Omental fat pad (tissue), 4 donors: ENCODE data around the gene C10orf143. TPM values are rescaled to one million over a fixed set of nuclear protein-coding genes. Genes with fewer than 3 reads are reported as not detected.

Experiments used
- ATAC-seq: fragments of 150-250 bp; one replicate; pipeline ENCODE4 v1.9.1; 2016; ENCODE audit warnings: mild to moderate bottlenecking, moderate library complexity; ENCODE audit not compliant: low FRiP score
- DNase-seq: peaks from one replicate; pipeline ENCODE4 v3.0.0-alpha.2; 2019; ENCODE audit warnings: low spot score
- total RNA-seq, 4 donors: library from RNA; depleted of rRNA; stranded (reverse); fragments of >200 nt; gene quantifications; one replicate each; pipeline ENCODE4 v1.1.0, GENCODE V29; 2016
- TF ChIP-seq, protein P1 (sequence below), 3 donors: fragments of 450-650 bp; IDR thresholded peaks; one replicate each; pipeline ENCODE4 v1.5.1; 2016 to 2017; ENCODE audit warnings: antibody characterized with exemption in 3 of 3, mild to moderate bottlenecking in 3 of 3, moderate library complexity in 2 of 3

C10orf143 gene
- total RNA-seq, 4 donors from 2014 or later: 1.3 to 2.6 (median 1.6) TPM

DNA sequence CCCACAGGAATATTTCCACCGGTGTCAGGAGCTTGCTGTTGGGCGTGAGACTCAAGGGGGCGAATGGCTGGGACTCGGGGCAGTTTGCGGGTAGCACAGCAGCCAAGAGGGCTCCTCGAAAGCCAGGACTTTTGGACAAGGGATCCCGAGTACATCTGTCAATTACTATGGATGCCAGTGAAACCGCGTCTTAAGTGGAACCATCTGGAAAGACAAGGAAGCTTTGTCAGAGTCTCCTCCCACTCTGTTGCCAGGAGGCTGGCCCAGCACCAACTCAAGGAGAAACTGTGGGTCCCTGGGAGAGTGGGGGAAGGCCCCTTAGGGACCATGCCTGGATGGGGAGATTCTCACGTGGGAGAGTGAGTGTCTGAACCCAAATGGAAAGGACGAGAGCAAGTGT lies 57.1 kb downstream of the C10orf143 start:
- no peak for DNase-seq
- no peak for ATAC-seq
- TF ChIP-seq, protein P1, sequence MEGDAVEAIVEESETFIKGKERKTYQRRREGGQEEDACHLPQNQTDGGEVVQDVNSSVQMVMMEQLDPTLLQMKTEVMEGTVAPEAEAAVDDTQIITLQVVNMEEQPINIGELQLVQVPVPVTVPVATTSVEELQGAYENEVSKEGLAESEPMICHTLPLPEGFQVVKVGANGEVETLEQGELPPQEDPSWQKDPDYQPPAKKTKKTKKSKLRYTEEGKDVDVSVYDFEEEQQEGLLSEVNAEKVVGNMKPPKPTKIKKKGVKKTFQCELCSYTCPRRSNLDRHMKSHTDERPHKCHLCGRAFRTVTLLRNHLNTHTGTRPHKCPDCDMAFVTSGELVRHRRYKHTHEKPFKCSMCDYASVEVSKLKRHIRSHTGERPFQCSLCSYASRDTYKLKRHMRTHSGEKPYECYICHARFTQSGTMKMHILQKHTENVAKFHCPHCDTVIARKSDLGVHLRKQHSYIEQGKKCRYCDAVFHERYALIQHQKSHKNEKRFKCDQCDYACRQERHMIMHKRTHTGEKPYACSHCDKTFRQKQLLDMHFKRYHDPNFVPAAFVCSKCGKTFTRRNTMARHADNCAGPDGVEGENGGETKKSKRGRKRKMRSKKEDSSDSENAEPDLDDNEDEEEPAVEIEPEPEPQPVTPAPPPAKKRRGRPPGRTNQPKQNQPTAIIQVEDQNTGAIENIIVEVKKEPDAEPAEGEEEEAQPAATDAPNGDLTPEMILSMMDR (IDR thresholded peaks at IDR 0.05): no peak

GRCh38 chr10:130052193-130052592 lies 58.4 kb downstream of the C10orf143 start:
- ATAC-seq: no peak
- no peak for DNase-seq
- TF ChIP-seq, protein P1 (IDR thresholded peaks at IDR 0.05): no peak

GRCh38 chr10:130050721-130051120 lies 59.9 kb downstream of the C10orf143 start:
- DNase-seq (no peak), ATAC-seq (no peak)
- TF ChIP-seq, protein P1 (IDR thresholded peaks at IDR 0.05): no peak

- DNase-seq: no peak
- no peak for ATAC-seq
- TF ChIP-seq, protein P1 (IDR thresholded peaks at IDR 0.05): no peak
These were observed 60.6 kb downstream of the C10orf143 start for GRCh38 chr10:130049987-130050386.

- ATAC-seq (no peak), DNase-seq (no peak)
- TF ChIP-seq, protein P1 (IDR thresholded peaks at IDR 0.05): no peak
These were observed 61.4 kb downstream of the C10orf143 start for GRCh38 chr10:130049244-130049643.

DNA sequence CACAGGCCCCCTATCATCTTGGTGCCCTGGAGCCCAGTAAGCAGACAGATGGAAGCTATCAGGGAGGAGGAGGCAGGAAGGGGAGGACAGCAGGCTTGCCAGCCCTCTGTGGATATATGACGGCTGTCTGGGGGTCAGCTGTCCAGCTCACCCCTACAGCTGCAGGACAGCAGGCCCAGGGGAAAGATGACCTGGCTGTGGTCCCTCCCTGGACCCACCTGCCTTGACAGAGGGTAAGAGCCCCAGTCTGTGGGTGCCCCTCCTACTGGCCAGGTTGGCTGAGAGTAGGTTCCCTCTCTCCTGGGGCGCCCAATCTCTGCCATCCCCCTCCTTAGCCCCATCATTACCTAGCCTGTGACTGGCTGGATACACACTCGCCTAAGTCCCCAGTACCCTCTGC lies 62.5 kb downstream of the C10orf143 start:
- DNase-seq (no peak), ATAC-seq (no peak)
- TF ChIP-seq, protein P1 (IDR thresholded peaks at IDR 0.05): no peak

DNA sequence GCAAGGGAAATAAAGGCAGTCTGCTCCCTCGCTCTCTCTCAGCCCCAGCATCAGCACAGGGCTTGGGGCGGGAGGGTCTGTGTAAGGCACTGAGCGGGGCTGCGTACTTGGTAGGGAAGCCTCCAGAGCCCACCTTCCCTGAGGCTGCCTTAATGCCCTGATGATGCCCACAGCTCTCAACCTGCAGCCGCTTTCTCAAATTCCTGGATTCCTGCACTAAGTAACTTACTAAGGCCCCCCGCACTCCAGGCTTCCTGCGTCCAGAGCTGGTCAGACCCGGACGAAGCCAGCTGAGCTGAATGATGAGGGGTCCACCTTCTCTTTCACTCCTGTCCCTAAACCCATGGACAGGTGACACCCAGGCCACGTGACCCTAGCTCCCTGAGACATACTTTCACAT lies 63.3 kb downstream of the C10orf143 start:
- TF ChIP-seq, protein P1 (IDR thresholded peaks at IDR 0.05): no peak
- ATAC-seq (no peak), DNase-seq (no peak)
